Bronchial epithelial cell (primary cell): Measurements from ENCODE around the gene ATP1B3. TPM values are rescaled to one million over a fixed set of nuclear protein-coding genes. Genes with fewer than 3 reads are reported as not detected.
"Not testable (repeated sequence)": the region's sequence is repeated elsewhere in the genome, so short reads cannot be mapped to it uniquely, and the experiment has no call there.

Source experiments
- DNase-seq: peaks from one replicate; pipeline ENCODE4 v3.0.0-alpha.2; 2010; ENCODE audit warnings: low read depth
- FAIRE-seq: peaks from 2 replicates; lab custom pipeline; 2011; peaks lifted over from hg19 to GRCh38; lab: Jason Lieb, UNC
- H3K27me3 ChIP-seq: 2 replicates; pipeline ENCODE4 v1.5.1; 2011; ENCODE audit warnings: low read length; ENCODE audit not compliant: control insufficient read depth, insufficient read depth
- H3K36me3 ChIP-seq: 2 replicates; pipeline ENCODE4 v1.5.1; 2011; ENCODE audit warnings: low read length; ENCODE audit not compliant: control insufficient read depth, insufficient read depth
- H3K4me3 ChIP-seq: 2 replicates; pipeline ENCODE4 v1.5.1; 2011; ENCODE audit warnings: mild to moderate bottlenecking, low read depth, low read length, control low read depth
- CTCF ChIP-seq: IDR thresholded peaks from 2 replicates; pipeline ENCODE4 v1.5.1; 2011; ENCODE audit warnings: mild to moderate bottlenecking, moderate library complexity, low read length, control low read depth, inconsistent platforms; ENCODE audit not compliant: insufficient read depth, severe bottlenecking
- total RNA-seq: library from RNA; depleted of rRNA; stranded (reverse); fragments of >200 nt; gene quantifications from 2 replicates; pipeline ENCODE4 v1.2.1, GENCODE V29; 2014

ATP1B3 gene
- total RNA-seq, 1 donor from 2014 or later = 89.5 TPM

- DNase-seq (peak; percentile 38), FAIRE-seq (no peak)
- TF ChIP-seq CTCF = no peak
- H3K27me3 ChIP-seq = no peaks in the 10 kb centered on the region
- H3K4me3 ChIP-seq = peak overlapping the region; percentile 85
- H3K36me3 ChIP-seq = peaks cover 1% of the 10 kb centered on the region
Measured at GRCh38 chr3:141877911-141878310, 1.5 kb downstream of the ATP1B3 start.

GRCh38 chr3:141878326-141878725, 1.9 kb downstream of the ATP1B3 start:
- Histone ChIP-seq H3K4me3 (peak overlapping the region; percentile 85), H3K27me3 (no peaks in the 10 kb centered on the region), H3K36me3 (peaks cover 1% of the 10 kb centered on the region)
- no peak for TF ChIP-seq CTCF
- FAIRE-seq (no peak), DNase-seq (no peak)

- no peak for TF ChIP-seq CTCF
- DNase-seq (peak; percentile 15), FAIRE-seq (no peak)
- H3K36me3 ChIP-seq = peaks cover 1% of the 10 kb centered on the region
- H3K27me3 ChIP-seq = no peaks in the 10 kb centered on the region
- H3K4me3 ChIP-seq = peak overlapping the region; percentile 1
Measured at GRCh38 chr3:141878817-141879216, 2.4 kb downstream of the ATP1B3 start.

GRCh38 chr3:141881702-141882101, 5.3 kb downstream of the ATP1B3 start:
- H3K27me3 ChIP-seq = no peaks in the 10 kb centered on the region
- peaks cover 3% of the 10 kb centered on the region for H3K36me3 ChIP-seq
- DNase-seq (no peak), FAIRE-seq (no peak)
- TF ChIP-seq CTCF = no peak
- no peak overlapping the region for H3K4me3 ChIP-seq

- DNase-seq = no peak
- TF ChIP-seq CTCF = no peak
Measured at GRCh38 chr3:141887051-141887450, 10.6 kb downstream of the ATP1B3 start.

GRCh38 chr3:141888548-141888947, 12.1 kb downstream of the ATP1B3 start:
- DNase-seq = peak; percentile 10
- not testable (repeated sequence) for H3K36me3 ChIP-seq, FAIRE-seq, H3K27me3 ChIP-seq, H3K4me3 ChIP-seq

More at GRCh38 chr3:141887051-141887450, 10.6 kb downstream of the ATP1B3 start:
- H3K27me3 ChIP-seq = no peaks in the 10 kb centered on the region
- FAIRE-seq = no peak
- H3K4me3 ChIP-seq = no peak overlapping the region
- peaks cover 1% of the 10 kb centered on the region for H3K36me3 ChIP-seq
